Measurements from ENCODE around the gene CRNKL1.

Gene CRNKL1

GRCh38 chr20:20052074-20052970, at the start of gene CRNKL1, which contains the start of gene CFAP61:
Gene CRNKL1, minus strand, starts transcription at chr20:20052466. Its CDS starts 124 bp downstream, at chr20:20052342.
Gene CFAP61, plus strand, starts transcription at chr20:20052532. Its CDS starts 4,122 bp downstream, at chr20:20056654.
- peak within 1 kb of the TSS; percentile 89 for H3K4me3 ChIP-seq (ENCODE audit: low read length)
- peak within 1 kb of the TSS; percentile 91 for H3K9ac ChIP-seq (ENCODE audit: low read length)
- no peaks in the 10 kb centered on the region for H3K9me3 ChIP-seq (ENCODE audit: control insufficient read depth, low read length)
- no peaks in the 10 kb centered on the region for H3K27me3 ChIP-seq (replicated peaks; ENCODE audit: control insufficient read depth, insufficient read depth, low read length)
- peak; percentile 98 for DNase-seq (ENCODE audit: low read depth)
- peaks cover 31% of the 10 kb centered on the region for H3K36me3 ChIP-seq (ENCODE audit: control insufficient read depth, insufficient read depth, low read length, severe bottlenecking)
- peaks cover 7% of the 10 kb centered on the region for H3K4me1 ChIP-seq (ENCODE audit: control insufficient read depth, insufficient read depth, low read length)

- H3K27me3 ChIP-seq (replicated peaks; ENCODE audit: control insufficient read depth, insufficient read depth, low read length) = peaks cover 2% of the 10 kb centered on the region
- no peak overlapping the region for H3K4me3 ChIP-seq (ENCODE audit: low read length)
- H3K4me1 ChIP-seq (ENCODE audit: control insufficient read depth, insufficient read depth, low read length) = no peaks in the 10 kb centered on the region
- H3K9ac ChIP-seq (ENCODE audit: low read length) = no peak overlapping the region
- peaks cover 7% of the 10 kb centered on the region for H3K9me3 ChIP-seq (ENCODE audit: control insufficient read depth, low read length)
- DNase-seq (ENCODE audit: low read depth) = no peak
- no peaks in the 10 kb centered on the region for H3K36me3 ChIP-seq (ENCODE audit: control insufficient read depth, insufficient read depth, low read length, severe bottlenecking)
These were observed 48.6 kb upstream of the CRNKL1 start for GRCh38 chr20:20100881-20101280.

- Histone ChIP-seq H3K36me3 (ENCODE audit: control insufficient read depth, insufficient read depth, low read length, severe bottlenecking) (no peaks in the 10 kb centered on the region), H3K9ac (ENCODE audit: low read length) (no peak overlapping the region), H3K27me3 (replicated peaks; ENCODE audit: control insufficient read depth, insufficient read depth, low read length) (peaks cover 7% of the 10 kb centered on the region), H3K4me3 (ENCODE audit: low read length) (no peak overlapping the region), H3K9me3 (ENCODE audit: control insufficient read depth, low read length) (no peaks in the 10 kb centered on the region), H3K4me1 (ENCODE audit: control insufficient read depth, insufficient read depth, low read length) (no peaks in the 10 kb centered on the region)
- no peak for DNase-seq (ENCODE audit: low read depth)
These were observed 44.2 kb upstream of the CRNKL1 start for GRCh38 chr20:20096421-20096820.

GRCh38 chr20:20095114-20095872, 43.0 kb upstream of the CRNKL1 start:
- H3K4me3 ChIP-seq (ENCODE audit: low read length) = no peak overlapping the region
- no peak for DNase-seq (ENCODE audit: low read depth)
- H3K36me3 ChIP-seq (ENCODE audit: control insufficient read depth, insufficient read depth, low read length, severe bottlenecking) = no peaks in the 10 kb centered on the region
- H3K9ac ChIP-seq (ENCODE audit: low read length) = no peak overlapping the region
- peaks cover 7% of the 10 kb centered on the region for H3K27me3 ChIP-seq (replicated peaks; ENCODE audit: control insufficient read depth, insufficient read depth, low read length)
- H3K4me1 ChIP-seq (ENCODE audit: control insufficient read depth, insufficient read depth, low read length) = no peaks in the 10 kb centered on the region
- no peaks in the 10 kb centered on the region for H3K9me3 ChIP-seq (ENCODE audit: control insufficient read depth, low read length)

GRCh38 chr20:20094410-20094809, 42.1 kb upstream of the CRNKL1 start:
- Histone ChIP-seq H3K27me3 (replicated peaks; ENCODE audit: control insufficient read depth, insufficient read depth, low read length) (peaks cover 7% of the 10 kb centered on the region), H3K4me1 (ENCODE audit: control insufficient read depth, insufficient read depth, low read length) (no peaks in the 10 kb centered on the region), H3K9ac (ENCODE audit: low read length) (no peak overlapping the region), H3K4me3 (ENCODE audit: low read length) (no peak overlapping the region), H3K36me3 (ENCODE audit: control insufficient read depth, insufficient read depth, low read length, severe bottlenecking) (no peaks in the 10 kb centered on the region), H3K9me3 (ENCODE audit: control insufficient read depth, low read length) (no peaks in the 10 kb centered on the region)
- DNase-seq (ENCODE audit: low read depth) = no peak

GRCh38 chr20:20092827-20093226, 40.6 kb upstream of the CRNKL1 start:
- H3K4me1 ChIP-seq (ENCODE audit: control insufficient read depth, insufficient read depth, low read length) = no peaks in the 10 kb centered on the region
- peak; percentile 14 for DNase-seq (ENCODE audit: low read depth)
- H3K27me3 ChIP-seq (replicated peaks; ENCODE audit: control insufficient read depth, insufficient read depth, low read length) = peaks cover 6% of the 10 kb centered on the region
- no peak overlapping the region for H3K4me3 ChIP-seq (ENCODE audit: low read length)
- H3K36me3 ChIP-seq (ENCODE audit: control insufficient read depth, insufficient read depth, low read length, severe bottlenecking) = no peaks in the 10 kb centered on the region
- no peaks in the 10 kb centered on the region for H3K9me3 ChIP-seq (ENCODE audit: control insufficient read depth, low read length)
- no peak overlapping the region for H3K9ac ChIP-seq (ENCODE audit: low read length)

GRCh38 chr20:20089939-20090338, 37.7 kb upstream of the CRNKL1 start:
- Histone ChIP-seq H3K27me3 (replicated peaks; ENCODE audit: control insufficient read depth, insufficient read depth, low read length) (no peaks in the 10 kb centered on the region), H3K4me1 (ENCODE audit: control insufficient read depth, insufficient read depth, low read length) (peaks cover 10% of the 10 kb centered on the region), H3K9ac (ENCODE audit: low read length) (no peak overlapping the region), H3K4me3 (ENCODE audit: low read length) (no peak overlapping the region), H3K36me3 (ENCODE audit: control insufficient read depth, insufficient read depth, low read length, severe bottlenecking) (no peaks in the 10 kb centered on the region), H3K9me3 (ENCODE audit: control insufficient read depth, low read length) (no peaks in the 10 kb centered on the region)
- no peak for DNase-seq (ENCODE audit: low read depth)

GRCh38 chr20:20089018-20089417, 36.8 kb upstream of the CRNKL1 start:
- Histone ChIP-seq H3K9me3 (ENCODE audit: control insufficient read depth, low read length) (no peaks in the 10 kb centered on the region), H3K4me3 (ENCODE audit: low read length) (no peak overlapping the region), H3K27me3 (replicated peaks; ENCODE audit: control insufficient read depth, insufficient read depth, low read length) (no peaks in the 10 kb centered on the region), H3K36me3 (ENCODE audit: control insufficient read depth, insufficient read depth, low read length, severe bottlenecking) (no peaks in the 10 kb centered on the region), H3K4me1 (ENCODE audit: control insufficient read depth, insufficient read depth, low read length) (peaks cover 10% of the 10 kb centered on the region), H3K9ac (ENCODE audit: low read length) (no peak overlapping the region)
- DNase-seq (ENCODE audit: low read depth) = no peak

GRCh38 chr20:20085812-20086211, 33.5 kb upstream of the CRNKL1 start:
- no peak for DNase-seq (ENCODE audit: low read depth)
- H3K9me3 ChIP-seq (ENCODE audit: control insufficient read depth, low read length) = no peaks in the 10 kb centered on the region
- no peak overlapping the region for H3K4me3 ChIP-seq (ENCODE audit: low read length)

GRCh38 chr20:20085071-20085470, 32.8 kb upstream of the CRNKL1 start:
- Histone ChIP-seq H3K36me3 (ENCODE audit: control insufficient read depth, insufficient read depth, low read length, severe bottlenecking) (no peaks in the 10 kb centered on the region), H3K9me3 (ENCODE audit: control insufficient read depth, low read length) (no peaks in the 10 kb centered on the region), H3K4me3 (ENCODE audit: low read length) (no peak overlapping the region), H3K9ac (ENCODE audit: low read length) (no peak overlapping the region), H3K4me1 (ENCODE audit: control insufficient read depth, insufficient read depth, low read length) (peaks cover 10% of the 10 kb centered on the region), H3K27me3 (replicated peaks; ENCODE audit: control insufficient read depth, insufficient read depth, low read length) (peaks cover 12% of the 10 kb centered on the region)
- DNase-seq (ENCODE audit: low read depth) = no peak

More at GRCh38 chr20:20085812-20086211, 33.5 kb upstream of the CRNKL1 start:
- Histone ChIP-seq H3K9ac (ENCODE audit: low read length) (no peak overlapping the region), H3K36me3 (ENCODE audit: control insufficient read depth, insufficient read depth, low read length, severe bottlenecking) (no peaks in the 10 kb centered on the region), H3K4me1 (ENCODE audit: control insufficient read depth, insufficient read depth, low read length) (peaks cover 10% of the 10 kb centered on the region), H3K27me3 (replicated peaks; ENCODE audit: control insufficient read depth, insufficient read depth, low read length) (peaks cover 12% of the 10 kb centered on the region)

- H3K4me3 ChIP-seq (ENCODE audit: low read length) = no peak overlapping the region
- H3K4me1 ChIP-seq (ENCODE audit: control insufficient read depth, insufficient read depth, low read length) = peaks cover 10% of the 10 kb centered on the region
- H3K27me3 ChIP-seq (replicated peaks; ENCODE audit: control insufficient read depth, insufficient read depth, low read length) = peaks cover 12% of the 10 kb centered on the region
- DNase-seq (ENCODE audit: low read depth) = no peak
- H3K9ac ChIP-seq (ENCODE audit: low read length) = no peak overlapping the region
- H3K36me3 ChIP-seq (ENCODE audit: control insufficient read depth, insufficient read depth, low read length, severe bottlenecking) = no peaks in the 10 kb centered on the region
- no peaks in the 10 kb centered on the region for H3K9me3 ChIP-seq (ENCODE audit: control insufficient read depth, low read length)
These were observed 32.1 kb upstream of the CRNKL1 start for GRCh38 chr20:20084296-20084752.
